SU-DHL-6 (cell line): ENCODE results near the gene COBLL1.

Source experiments
- EZH2phosphoT487 ChIP-seq: fragments of 200-600 bp; sonication (generic), shearing (Covaris generic); conservative IDR thresholded peaks from 2 replicates; pipeline ENCODE4 v1.6.1; 2018; ENCODE audit warnings: mild to moderate bottlenecking, antibody characterized with exemption, low read length, moderate library complexity, mixed read lengths
- TF ChIP-seq, protein P1 (sequence below): fragments of 200-600 bp; sonication (generic); IDR thresholded peaks from one replicate; pipeline ENCODE4 v1.5.1; 2017; ENCODE audit warnings: antibody characterized with exemption, mild to moderate bottlenecking, low read length, moderate library complexity; ENCODE audit not compliant: insufficient read depth, poor library complexity, severe bottlenecking

DNA sequence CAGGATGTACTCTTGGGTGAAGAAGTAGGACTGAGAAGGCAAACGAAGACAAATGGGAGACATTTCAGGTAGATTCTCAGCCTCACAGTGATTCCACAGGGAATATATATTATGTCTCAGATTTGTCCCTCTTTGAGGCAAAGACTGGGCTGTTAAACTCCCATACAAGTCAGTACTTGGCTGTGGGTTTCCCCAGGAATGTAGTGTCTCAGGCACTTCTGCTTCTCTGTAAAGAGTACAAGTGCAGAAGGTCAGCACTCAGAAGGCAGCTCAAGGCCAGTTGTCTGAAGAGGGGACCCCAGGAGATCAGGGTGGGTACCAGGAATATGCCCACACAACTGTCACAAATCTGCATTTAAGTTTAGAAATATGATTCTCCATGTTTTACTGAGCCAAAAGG lies 39.9 kb upstream of the COBLL1 start:
- TF ChIP-seq, protein P1, sequence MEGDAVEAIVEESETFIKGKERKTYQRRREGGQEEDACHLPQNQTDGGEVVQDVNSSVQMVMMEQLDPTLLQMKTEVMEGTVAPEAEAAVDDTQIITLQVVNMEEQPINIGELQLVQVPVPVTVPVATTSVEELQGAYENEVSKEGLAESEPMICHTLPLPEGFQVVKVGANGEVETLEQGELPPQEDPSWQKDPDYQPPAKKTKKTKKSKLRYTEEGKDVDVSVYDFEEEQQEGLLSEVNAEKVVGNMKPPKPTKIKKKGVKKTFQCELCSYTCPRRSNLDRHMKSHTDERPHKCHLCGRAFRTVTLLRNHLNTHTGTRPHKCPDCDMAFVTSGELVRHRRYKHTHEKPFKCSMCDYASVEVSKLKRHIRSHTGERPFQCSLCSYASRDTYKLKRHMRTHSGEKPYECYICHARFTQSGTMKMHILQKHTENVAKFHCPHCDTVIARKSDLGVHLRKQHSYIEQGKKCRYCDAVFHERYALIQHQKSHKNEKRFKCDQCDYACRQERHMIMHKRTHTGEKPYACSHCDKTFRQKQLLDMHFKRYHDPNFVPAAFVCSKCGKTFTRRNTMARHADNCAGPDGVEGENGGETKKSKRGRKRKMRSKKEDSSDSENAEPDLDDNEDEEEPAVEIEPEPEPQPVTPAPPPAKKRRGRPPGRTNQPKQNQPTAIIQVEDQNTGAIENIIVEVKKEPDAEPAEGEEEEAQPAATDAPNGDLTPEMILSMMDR = no peak
- no peak for TF ChIP-seq EZH2phosphoT487
